Gastrocnemius medialis (tissue), 4 donors: ENCODE data around the gene IGFBP4.

Experiments
- POLR2A ChIP-seq, 2 donors: fragments of 450-650 bp; IDR thresholded peaks; one replicate each; pipeline ENCODE4 v1.6.1; 2017; ENCODE audit warnings: antibody characterized with exemption in 2 of 2, mild to moderate bottlenecking in 2 of 2, moderate library complexity in 2 of 2
- TF ChIP-seq, protein P1 (sequence below), 5 experiments: fragments of 450-650 bp in 3 of 5; fragments of 200-600 bp in 2 of 5; sonication (generic) in 2 of 5; IDR thresholded peaks in 4 of 5; conservative IDR thresholded peaks in 1 of 5; 1 replicate in 4 of 5; 2 replicates in 1 of 5; pipeline ENCODE4 v1.5.1; 2016 to 2019; ENCODE audit warnings: antibody characterized with exemption in 5 of 5, mild to moderate bottlenecking in 3 of 5, moderate library complexity in 3 of 5

DNA sequence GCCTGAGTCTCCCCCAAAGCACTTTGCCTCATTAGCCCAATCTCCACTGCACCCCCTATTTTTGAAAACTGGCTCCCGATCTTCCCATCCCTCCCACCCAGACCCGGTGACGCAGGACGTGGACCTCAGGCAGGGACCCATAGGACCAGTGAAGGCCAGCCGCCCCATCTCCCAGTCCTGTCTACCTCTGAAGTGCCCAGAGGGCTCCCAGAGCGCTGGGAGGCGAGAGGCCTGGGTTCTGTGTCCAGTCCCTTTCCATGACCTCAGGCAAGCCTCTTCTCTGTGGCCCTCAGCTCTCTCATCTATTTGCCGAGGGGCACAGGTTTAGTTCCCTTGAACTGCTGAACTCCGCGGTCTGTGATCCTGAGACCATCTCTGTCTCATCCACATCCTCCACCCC, 57.5 kb downstream of the IGFBP4 start:
- TF ChIP-seq, protein P1, sequence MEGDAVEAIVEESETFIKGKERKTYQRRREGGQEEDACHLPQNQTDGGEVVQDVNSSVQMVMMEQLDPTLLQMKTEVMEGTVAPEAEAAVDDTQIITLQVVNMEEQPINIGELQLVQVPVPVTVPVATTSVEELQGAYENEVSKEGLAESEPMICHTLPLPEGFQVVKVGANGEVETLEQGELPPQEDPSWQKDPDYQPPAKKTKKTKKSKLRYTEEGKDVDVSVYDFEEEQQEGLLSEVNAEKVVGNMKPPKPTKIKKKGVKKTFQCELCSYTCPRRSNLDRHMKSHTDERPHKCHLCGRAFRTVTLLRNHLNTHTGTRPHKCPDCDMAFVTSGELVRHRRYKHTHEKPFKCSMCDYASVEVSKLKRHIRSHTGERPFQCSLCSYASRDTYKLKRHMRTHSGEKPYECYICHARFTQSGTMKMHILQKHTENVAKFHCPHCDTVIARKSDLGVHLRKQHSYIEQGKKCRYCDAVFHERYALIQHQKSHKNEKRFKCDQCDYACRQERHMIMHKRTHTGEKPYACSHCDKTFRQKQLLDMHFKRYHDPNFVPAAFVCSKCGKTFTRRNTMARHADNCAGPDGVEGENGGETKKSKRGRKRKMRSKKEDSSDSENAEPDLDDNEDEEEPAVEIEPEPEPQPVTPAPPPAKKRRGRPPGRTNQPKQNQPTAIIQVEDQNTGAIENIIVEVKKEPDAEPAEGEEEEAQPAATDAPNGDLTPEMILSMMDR (IDR thresholded peaks at IDR 0.05 in 4 of 5, conservative IDR thresholded peaks at IDR 0.05 in 1 of 5) = no peak
- no peak for TF ChIP-seq POLR2A (IDR thresholded peaks at IDR 0.05)
